Midbrain (tissue), 1 donor: ENCODE data around the gene ARHGAP24.
"Not testable (repeated sequence)": the region's sequence is repeated elsewhere in the genome, so short reads cannot be mapped to it uniquely, and the experiment has no call there.

Source experiments
- DNase-seq: peaks from one replicate; lab custom pipeline; 2025; lab: John Stamatoyannopoulos, UW

The ARHGAP24 gene

GRCh38 chr4:85482010-85482738 is 7.2 kb downstream of the ARHGAP24 start:
- no peak for DNase-seq

GRCh38 chr4:85486425-85487086 is 11.6 kb downstream of the ARHGAP24 start:
- no peak for DNase-seq

- no peak for DNase-seq
These were observed 13.5 kb downstream of the ARHGAP24 start for GRCh38 chr4:85488416-85488815.

GRCh38 chr4:85489273-85489981 is 14.5 kb downstream of the ARHGAP24 start:
- no peak for DNase-seq

- no peak for DNase-seq
These were observed 16.6 kb downstream of the ARHGAP24 start for GRCh38 chr4:85491527-85491926.

GRCh38 chr4:85492336-85492735 is 17.4 kb downstream of the ARHGAP24 start:
- DNase-seq: no peak

- DNase-seq: no peak
These were observed 20.7 kb downstream of the ARHGAP24 start for GRCh38 chr4:85495621-85496020.

GRCh38 chr4:85496126-85496849 is 21.3 kb downstream of the ARHGAP24 start:
- no peak for DNase-seq

- DNase-seq: no peak
These were observed 22.0 kb downstream of the ARHGAP24 start for GRCh38 chr4:85496933-85497332.

GRCh38 chr4:85498068-85498733 is 23.3 kb downstream of the ARHGAP24 start:
- DNase-seq: no peak

- DNase-seq: no peak
These were observed 24.6 kb downstream of the ARHGAP24 start for GRCh38 chr4:85499573-85499972.

- DNase-seq: no peak
These were observed 25.3 kb downstream of the ARHGAP24 start for GRCh38 chr4:85500110-85500867.

- DNase-seq: not testable (repeated sequence)
These were observed 26.2 kb downstream of the ARHGAP24 start for GRCh38 chr4:85501145-85501544.

- DNase-seq: no peak
These were observed 33.7 kb downstream of the ARHGAP24 start for GRCh38 chr4:85508654-85509053.

- no peak for DNase-seq
These were observed 35.1 kb downstream of the ARHGAP24 start for GRCh38 chr4:85509882-85510631.

GRCh38 chr4:85510632-85510984 is 35.7 kb downstream of the ARHGAP24 start:
- no peak for DNase-seq

GRCh38 chr4:85512446-85513205 is 37.7 kb downstream of the ARHGAP24 start:
- DNase-seq: no peak

- no peak for DNase-seq
These were observed 39.2 kb downstream of the ARHGAP24 start for GRCh38 chr4:85514117-85514516.

- DNase-seq: no peak
These were observed 39.8 kb downstream of the ARHGAP24 start for GRCh38 chr4:85514783-85515182.

- DNase-seq: no peak
These were observed 40.8 kb downstream of the ARHGAP24 start for GRCh38 chr4:85515701-85516100.
